Activated naive CD4-positive, alpha-beta T cell treated with anti-CD3 and anti-CD28 coated beads, Interleukin-2, amount 50 U/mL, for 72 hours (primary cell): Measurements from ENCODE around the gene LIPT1. TPM values are rescaled to one million over a fixed set of nuclear protein-coding genes. Genes with fewer than 3 reads are reported as not detected.
"Not testable (repeated sequence)": the region's sequence is repeated elsewhere in the genome, so short reads cannot be mapped to it uniquely, and the experiment has no call there.

Experiments used
- ATAC-seq, 2 donors: fragments of 150-1000 bp; cut with Tn5 transposase; 2 replicates each; pipeline ENCODE4 v1.10.0; 2021; ENCODE audit warnings: mild to moderate bottlenecking in 2 of 2, moderate library complexity in 2 of 2
- DNase-seq, 2 donors: peaks; one replicate each; pipeline ENCODE4 v3.0.0; 2021 to 2022; ENCODE audit warnings: low spot score in 2 of 2
- H3K27ac Mint-ChIP-seq, 2 donors: one replicate each; pipeline ENCODE4 v1.8.0; 2022; ENCODE audit warnings: mild to moderate bottlenecking in 2 of 2, mixed read lengths in 2 of 2
- H3K36me3 Mint-ChIP-seq, 2 donors: one replicate each; pipeline ENCODE4 v1.8.0; 2022; ENCODE audit warnings: mixed read lengths in 2 of 2
- H3K9me3 Mint-ChIP-seq, 2 donors: one replicate each; pipeline ENCODE4 v1.8.0; 2022; ENCODE audit warnings: mixed read lengths in 2 of 2
- total RNA-seq, 2 donors: library from RNA; stranded (reverse); gene quantifications; one replicate each; pipeline ENCODE4 v1.2.3, GENCODE V29; 2022

LIPT1 gene
- 1 to 10 TPM; 3.5 to 6.9 TPM for total RNA-seq

GRCh38 chr2:99154643-99155536 is at the start of gene LIPT1, which contains the start of gene TSGA10:
Gene LIPT1 (plus strand): TSS chr2:99154967. CDS start chr2:99161958, 6,991 bp downstream.
Gene TSGA10 (minus strand): TSS chr2:99154942. CDS start chr2:99109439, 45,503 bp downstream.
- peak within 1 kb of the TSS in 1 of 2 donors; percentile 98 for H3K27ac Mint-ChIP-seq
- peak; percentile 90 to 94 for DNase-seq
- peak; percentile 92 to 98 for ATAC-seq
- H3K9me3 Mint-ChIP-seq, result no peaks in the 10 kb centered on the region
- peaks cover 13 to 19% of the 10 kb centered on the region in 2 donors for H3K36me3 Mint-ChIP-seq

- Mint-ChIP-seq H3K27ac (no peak overlapping the region), H3K36me3 (no peaks in the 10 kb centered on the region), H3K9me3 (no peaks in the 10 kb centered on the region)
- ATAC-seq (no peak), DNase-seq (no peak)
Observed at GRCh38 chr2:99106913-99107312, 47.9 kb upstream of the LIPT1 start.

GRCh38 chr2:99111236-99111635 is 43.5 kb upstream of the LIPT1 start:
- Mint-ChIP-seq H3K9me3 (no peaks in the 10 kb centered on the region), H3K36me3 (no peaks in the 10 kb centered on the region)
- DNase-seq, result no peak

GRCh38 chr2:99111945-99112344 is 42.8 kb upstream of the LIPT1 start:
- no peak for DNase-seq
- Mint-ChIP-seq H3K36me3 (no peaks in the 10 kb centered on the region), H3K27ac (no peak overlapping the region), H3K9me3 (no peaks in the 10 kb centered on the region)
- no peak for ATAC-seq

More at GRCh38 chr2:99111236-99111635, 43.5 kb upstream of the LIPT1 start:
- ATAC-seq, result no peak
- no peak overlapping the region for H3K27ac Mint-ChIP-seq

- Mint-ChIP-seq H3K27ac (no peak overlapping the region), H3K36me3 (no peaks in the 10 kb centered on the region), H3K9me3 (no peaks in the 10 kb centered on the region)
- no peak for ATAC-seq
- DNase-seq, result no peak
Observed at GRCh38 chr2:99112617-99113016, 42.1 kb upstream of the LIPT1 start.

GRCh38 chr2:99127981-99128380 is 26.8 kb upstream of the LIPT1 start:
- ATAC-seq (no peak), DNase-seq (no peak)
- H3K9me3 Mint-ChIP-seq, result peaks cover 50 to 57% of the 10 kb centered on the region in 2 donors
- H3K36me3 Mint-ChIP-seq, result peaks cover 58 to 67% of the 10 kb centered on the region in 2 donors
- H3K27ac Mint-ChIP-seq, result no peak overlapping the region

- not testable (repeated sequence) for H3K27ac Mint-ChIP-seq, DNase-seq, ATAC-seq
- peaks cover 38 to 56% of the 10 kb centered on the region in 2 donors for H3K36me3 Mint-ChIP-seq
- H3K9me3 Mint-ChIP-seq, result peaks cover 34 to 41% of the 10 kb centered on the region in 2 donors
Observed at GRCh38 chr2:99135044-99135556, 19.7 kb upstream of the LIPT1 start.

- Mint-ChIP-seq H3K27ac (no peak overlapping the region), H3K9me3 (peaks cover 8 to 13% of the 10 kb centered on the region in 2 donors)
- DNase-seq, result no peak
Observed at GRCh38 chr2:99139003-99139402, 15.8 kb upstream of the LIPT1 start.

GRCh38 chr2:99140056-99140859 is 14.5 kb upstream of the LIPT1 start:
- H3K36me3 Mint-ChIP-seq, result peaks cover 0 to 14% of the 10 kb centered on the region in 2 donors
- ATAC-seq (no peak), DNase-seq (no peak)
- peak overlapping the region; percentile 80 to 89 for H3K27ac Mint-ChIP-seq
- H3K9me3 Mint-ChIP-seq, result peaks cover 0 to 6% of the 10 kb centered on the region in 2 donors

More at GRCh38 chr2:99139003-99139402, 15.8 kb upstream of the LIPT1 start:
- ATAC-seq, result no peak
- H3K36me3 Mint-ChIP-seq, result peaks cover 9 to 23% of the 10 kb centered on the region in 2 donors

GRCh38 chr2:99140860-99141109 is 14.0 kb upstream of the LIPT1 start:
- H3K27ac Mint-ChIP-seq, result peak overlapping the region; percentile 80 to 89
- peaks cover 0 to 6% of the 10 kb centered on the region in 2 donors for H3K9me3 Mint-ChIP-seq
- ATAC-seq (peak; percentile 40 to 45), DNase-seq (no peak)
- H3K36me3 Mint-ChIP-seq, result peaks cover 0 to 14% of the 10 kb centered on the region in 2 donors

- Mint-ChIP-seq H3K9me3 (peaks cover 0 to 6% of the 10 kb centered on the region in 2 donors), H3K27ac (peak within 1 kb of the TSS; percentile 89 to 95), H3K36me3 (peaks cover 0 to 14% of the 10 kb centered on the region in 2 donors)
- ATAC-seq (peak; percentile 93 to 94), DNase-seq (peak; percentile 97 to 98)
Observed at GRCh38 chr2:99141110-99142108, 13.4 kb upstream of the LIPT1 start, which contains the start of gene C2orf15. Gene C2orf15 (plus strand): TSS chr2:99141707. CDS start chr2:99150559, 8,852 bp downstream.

- DNase-seq, result no peak
- ATAC-seq, result no peak
- peaks cover 13 to 15% of the 10 kb centered on the region in 2 donors for H3K36me3 Mint-ChIP-seq
- H3K27ac Mint-ChIP-seq, result no peak overlapping the region
- no peaks in the 10 kb centered on the region for H3K9me3 Mint-ChIP-seq
Observed at GRCh38 chr2:99150706-99151105, 4.1 kb upstream of the LIPT1 start.

GRCh38 chr2:99152199-99152895 is 2.4 kb upstream of the LIPT1 start:
- no peak for ATAC-seq

GRCh38 chr2:99153921-99154604 is 704 bp upstream of the LIPT1 start:
- peaks cover 13 to 15% of the 10 kb centered on the region in 2 donors for H3K36me3 Mint-ChIP-seq
- no peak for ATAC-seq
- peak overlapping the region in 1 of 2 donors; percentile 98 for H3K27ac Mint-ChIP-seq
- DNase-seq, result no peak
- no peaks in the 10 kb centered on the region for H3K9me3 Mint-ChIP-seq

More at GRCh38 chr2:99152199-99152895, 2.4 kb upstream of the LIPT1 start:
- no peak overlapping the region for H3K27ac Mint-ChIP-seq
- DNase-seq, result no peak
- peaks cover 13 to 15% of the 10 kb centered on the region in 2 donors for H3K36me3 Mint-ChIP-seq
- no peaks in the 10 kb centered on the region for H3K9me3 Mint-ChIP-seq

GRCh38 chr2:99156891-99157290 is 2.1 kb downstream of the LIPT1 start:
- H3K36me3 Mint-ChIP-seq, result peaks cover 13 to 19% of the 10 kb centered on the region in 2 donors
- peak overlapping the region in 1 of 2 donors; percentile 0 for H3K27ac Mint-ChIP-seq
- ATAC-seq (no peak), DNase-seq (no peak)
- H3K9me3 Mint-ChIP-seq, result no peaks in the 10 kb centered on the region
